Glomerular endothelial cell (primary cell): Measurements from ENCODE around the gene ST6GAL1. TPM values are rescaled to one million over a fixed set of nuclear protein-coding genes. Genes with fewer than 3 reads are reported as not detected.
"Not testable (repeated sequence)": the region's sequence is repeated elsewhere in the genome, so short reads cannot be mapped to it uniquely, and the experiment has no call there.

Source experiments
- DNase-seq: peaks from one replicate; pipeline ENCODE4 v3.0.0-alpha.2; 2011; ENCODE audit warnings: low read depth, low spot score; ENCODE audit errors: extremely low read depth
- total RNA-seq: library from RNA; depleted of rRNA; stranded (reverse); fragments of >200 nt; gene quantifications from 2 replicates; pipeline ENCODE4 v1.2.3, GENCODE V29; 2015

Gene ST6GAL1
- total RNA-seq, 1 donor from 2014 or later, result 81.4 TPM

- DNase-seq, result no peak
These were observed 9.2 kb downstream of the ST6GAL1 start for GRCh38 chr3:186939536-186939935.

GRCh38 chr3:186940967-186941366 is 10.6 kb downstream of the ST6GAL1 start:
- DNase-seq, result no peak

- no peak for DNase-seq
These were observed 11.8 kb downstream of the ST6GAL1 start for GRCh38 chr3:186942168-186942567.

GRCh38 chr3:186945255-186945823 is 15.0 kb downstream of the ST6GAL1 start:
- no peak for DNase-seq

- DNase-seq, result no peak
These were observed 16.5 kb downstream of the ST6GAL1 start for GRCh38 chr3:186946756-186947375.

- no peak for DNase-seq
These were observed 19.1 kb downstream of the ST6GAL1 start for GRCh38 chr3:186949281-186949982.

- no peak for DNase-seq
These were observed 20.2 kb downstream of the ST6GAL1 start for GRCh38 chr3:186950402-186951093.

GRCh38 chr3:186951640-186952552 is 21.6 kb downstream of the ST6GAL1 start:
- no peak for DNase-seq

GRCh38 chr3:186953011-186953487 is 22.7 kb downstream of the ST6GAL1 start:
- DNase-seq, result no peak

GRCh38 chr3:186953992-186954699 is 23.8 kb downstream of the ST6GAL1 start:
- not testable (repeated sequence) for DNase-seq

GRCh38 chr3:186955898-186956696 is 25.8 kb downstream of the ST6GAL1 start:
- no peak for DNase-seq

GRCh38 chr3:186959029-186959624 is 28.8 kb downstream of the ST6GAL1 start:
- no peak for DNase-seq

- DNase-seq, result no peak
These were observed 30.0 kb downstream of the ST6GAL1 start for GRCh38 chr3:186960347-186960746.

GRCh38 chr3:186962445-186962844 is 32.1 kb downstream of the ST6GAL1 start:
- DNase-seq, result no peak

GRCh38 chr3:186963636-186964035 is 33.3 kb downstream of the ST6GAL1 start:
- no peak for DNase-seq

- DNase-seq, result no peak
These were observed 33.7 kb downstream of the ST6GAL1 start for GRCh38 chr3:186964071-186964470.

- DNase-seq, result no peak
These were observed 34.3 kb downstream of the ST6GAL1 start for GRCh38 chr3:186964616-186965015.

GRCh38 chr3:186965141-186965879 is 35.0 kb downstream of the ST6GAL1 start:
- DNase-seq, result no peak
